Measurements from ENCODE around the gene IL17RC.
"Not testable (repeated sequence)": the region's sequence is repeated elsewhere in the genome, so short reads cannot be mapped to it uniquely, and the experiment has no call there.

The IL17RC gene

GRCh38 chr3:9916734-9917680, at the start of gene IL17RC:
Gene IL17RC, plus strand, starts transcription at chr3:9917098. Its CDS starts 218 bp downstream, at chr3:9917316.
- no peak for DNase-seq (ENCODE audit: low read depth in 2 of 3, low spot score in 2 of 3)

GRCh38 chr3:9867106-9867505, 49.8 kb upstream of the IL17RC start:
- no peak for DNase-seq (ENCODE audit: low read depth in 2 of 3, low spot score in 2 of 3)

- no peak for DNase-seq (ENCODE audit: low read depth in 2 of 3, low spot score in 2 of 3)
These were observed 46.9 kb upstream of the IL17RC start for GRCh38 chr3:9869955-9870354.

GRCh38 chr3:9870978-9871377, 45.9 kb upstream of the IL17RC start:
- no peak for DNase-seq (ENCODE audit: low read depth in 2 of 3, low spot score in 2 of 3)

- DNase-seq (ENCODE audit: low read depth in 2 of 3, low spot score in 2 of 3), result not testable (repeated sequence)
These were observed 44.8 kb upstream of the IL17RC start for GRCh38 chr3:9872067-9872466.

- no peak for DNase-seq (ENCODE audit: low read depth in 2 of 3, low spot score in 2 of 3)
These were observed 41.5 kb upstream of the IL17RC start for GRCh38 chr3:9875448-9875847.

GRCh38 chr3:9876255-9876654, 40.6 kb upstream of the IL17RC start:
- not testable (repeated sequence) for DNase-seq (ENCODE audit: low read depth in 2 of 3, low spot score in 2 of 3)

GRCh38 chr3:9876991-9877390, 39.9 kb upstream of the IL17RC start:
- DNase-seq (ENCODE audit: low read depth in 2 of 3, low spot score in 2 of 3), result no peak

GRCh38 chr3:9878700-9879099, 38.2 kb upstream of the IL17RC start:
- DNase-seq (ENCODE audit: low read depth in 2 of 3, low spot score in 2 of 3), result no peak

GRCh38 chr3:9879830-9880549, 36.9 kb upstream of the IL17RC start, which contains the start of gene CIDEC:
Gene CIDEC, minus strand, starts transcription at chr3:9880253. Its CDS starts 1,767 bp downstream, at chr3:9878486.
- no peak for DNase-seq (ENCODE audit: low read depth in 2 of 3, low spot score in 2 of 3)

- DNase-seq (ENCODE audit: low read depth in 2 of 3, low spot score in 2 of 3), result no peak
These were observed 35.5 kb upstream of the IL17RC start for GRCh38 chr3:9881441-9881840.

GRCh38 chr3:9883706-9884554, 33.0 kb upstream of the IL17RC start:
- DNase-seq (ENCODE audit: low read depth in 2 of 3, low spot score in 2 of 3), result no peak

GRCh38 chr3:9884555-9885165, 32.2 kb upstream of the IL17RC start:
- no peak for DNase-seq (ENCODE audit: low read depth in 2 of 3, low spot score in 2 of 3)

- DNase-seq (ENCODE audit: low read depth in 2 of 3, low spot score in 2 of 3), result no peak
These were observed 30.6 kb upstream of the IL17RC start for GRCh38 chr3:9886328-9886727.

GRCh38 chr3:9887480-9887879, 29.4 kb upstream of the IL17RC start:
- DNase-seq (ENCODE audit: low read depth in 2 of 3, low spot score in 2 of 3), result no peak

GRCh38 chr3:9888540-9888939, 28.4 kb upstream of the IL17RC start:
- no peak for DNase-seq (ENCODE audit: low read depth in 2 of 3, low spot score in 2 of 3)

GRCh38 chr3:9889405-9889804, 27.5 kb upstream of the IL17RC start:
- DNase-seq (ENCODE audit: low read depth in 2 of 3, low spot score in 2 of 3), result no peak

- DNase-seq (ENCODE audit: low read depth in 2 of 3, low spot score in 2 of 3), result peak; percentile 76 to 90 (median 81)
These were observed 26.4 kb upstream of the IL17RC start, which contains the start of gene JAGN1 for GRCh38 chr3:9890249-9891071. Gene JAGN1, plus strand, starts transcription at chr3:9890610. Its CDS starts 113 bp downstream, at chr3:9890723.

GRCh38 chr3:9891072-9891622, 25.8 kb upstream of the IL17RC start:
- no peak for DNase-seq (ENCODE audit: low read depth in 2 of 3, low spot score in 2 of 3)
